ENCODE measurements around the gene MRPL16. TPM values are rescaled to one million over a fixed set of nuclear protein-coding genes. Genes with fewer than 3 reads are reported as not detected.

MRPL16 gene
- total and polyA plus RNA-seq, 2 experiments from 2014 or later, result 43.6 to 67.4 TPM

GRCh38 chr11:59804061-59804460, 6.5 kb downstream of the MRPL16 start:
- H3K36me3 ChIP-seq (ENCODE audit: low read depth), result peaks cover 24% of the 10 kb centered on the region
- H3K27ac ChIP-seq, result no peak overlapping the region
- no peaks in the 10 kb centered on the region for H3K9me3 ChIP-seq (ENCODE audit: low read depth)
- no peak overlapping the region for H2AFZ ChIP-seq
- peaks cover 12% of the 10 kb centered on the region for H3K79me2 ChIP-seq (ENCODE audit: insufficient read depth)
- no peaks in the 10 kb centered on the region for H4K20me1 ChIP-seq (ENCODE audit: insufficient read depth)
- H3K9ac ChIP-seq, result no peak overlapping the region
- H3K4me3 ChIP-seq, result no peak overlapping the region
- H3K9me2 ChIP-seq (ENCODE audit: insufficient read depth), result no peaks in the 10 kb centered on the region
- peaks cover 13% of the 10 kb centered on the region; the same call in 1 of the 2 replicates for H3F3A ChIP-seq (ENCODE audit: insufficient read depth)
- H3K4me2 ChIP-seq (ENCODE audit: unreplicated experiment), result no peak overlapping the region
- H3K27me3 ChIP-seq (replicated peaks; ENCODE audit: insufficient read depth), result no peaks in the 10 kb centered on the region
- H3K4me1 ChIP-seq (ENCODE audit: insufficient read depth), result no peaks in the 10 kb centered on the region
- in situ Hi-C loops (cut with MboI), result loop anchor here (10.0 kb wide), 1 partner anchor 49 kb away; the partner anchor contains the start of gene STX3
- TF ChIP-seq EZH2phosphoT487 (IDR thresholded peaks at IDR 0.05; ENCODE audit: insufficient read depth, low read depth) (no peak), EZH2 (IDR thresholded peaks at IDR 0.05; ENCODE audit: insufficient read depth, poor library complexity, severe bottlenecking) (no peak)
- WGBS, 2 experiments (ENCODE audit: low coverage in 1 of 2, low lambda C conversion rate in 2 of 2, missing lambda C conversion rate in 2 of 2), result 95 to 97% methylated on average over 2 of the region's 2 CpGs
- DNase-seq, result no peak

DNA sequence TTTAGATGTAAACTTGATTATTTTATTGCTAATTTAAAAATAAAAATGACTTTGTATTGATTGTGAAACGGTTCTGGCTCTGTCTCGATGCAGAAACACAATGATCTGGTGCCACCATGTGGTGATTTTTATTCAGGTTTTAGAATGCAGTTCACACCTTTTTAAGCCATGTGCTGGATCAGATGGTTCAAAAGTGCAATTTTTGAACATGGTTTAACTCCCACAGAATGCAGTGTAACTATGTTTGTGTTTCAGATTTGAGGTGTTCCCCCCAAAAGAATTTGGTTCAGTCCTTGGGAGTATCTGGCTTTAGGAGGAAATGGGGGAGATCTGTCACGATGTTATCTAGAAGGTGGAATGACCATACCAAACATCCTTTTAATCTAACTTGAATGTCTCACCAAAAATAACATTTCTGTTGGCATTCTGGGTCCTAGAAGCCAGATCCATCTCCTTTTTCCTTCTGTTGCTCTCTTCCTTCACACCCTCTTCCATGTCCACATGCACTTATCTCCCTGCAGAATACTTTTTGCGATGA, 7.9 kb downstream of the MRPL16 start:
- Histone ChIP-seq H3F3A (ENCODE audit: insufficient read depth) (peaks cover 13% of the 10 kb centered on the region; the same call in 1 of the 2 replicates), H3K4me1 (ENCODE audit: insufficient read depth) (no peaks in the 10 kb centered on the region), H3K9me3 (ENCODE audit: low read depth) (no peaks in the 10 kb centered on the region), H3K4me3 (no peak overlapping the region), H3K9me2 (ENCODE audit: insufficient read depth) (no peaks in the 10 kb centered on the region), H3K27ac (no peak overlapping the region), H3K4me2 (ENCODE audit: unreplicated experiment) (no peak overlapping the region), H3K27me3 (replicated peaks; ENCODE audit: insufficient read depth) (no peaks in the 10 kb centered on the region), H3K36me3 (ENCODE audit: low read depth) (peaks cover 12% of the 10 kb centered on the region), H3K9ac (no peak overlapping the region), H3K79me2 (ENCODE audit: insufficient read depth) (no peaks in the 10 kb centered on the region), H2AFZ (no peak overlapping the region), H4K20me1 (ENCODE audit: insufficient read depth) (no peaks in the 10 kb centered on the region)
- in situ Hi-C loops (cut with MboI), result loop anchor here (10.0 kb wide), 1 partner anchor 48 kb away; the partner anchor contains the start of gene STX3
- WGBS, 2 experiments (ENCODE audit: low coverage in 1 of 2, low lambda C conversion rate in 2 of 2, missing lambda C conversion rate in 2 of 2), result 51% methylated on average over 4 of the region's 4 CpGs
- DNase-seq, result peak; percentile 75
- no peak for TF ChIP-seq EZH2 (IDR thresholded peaks at IDR 0.05; ENCODE audit: insufficient read depth, poor library complexity, severe bottlenecking)
- TF ChIP-seq EZH2phosphoT487 (IDR thresholded peaks at IDR 0.05; ENCODE audit: insufficient read depth, low read depth), result no peak

DNA sequence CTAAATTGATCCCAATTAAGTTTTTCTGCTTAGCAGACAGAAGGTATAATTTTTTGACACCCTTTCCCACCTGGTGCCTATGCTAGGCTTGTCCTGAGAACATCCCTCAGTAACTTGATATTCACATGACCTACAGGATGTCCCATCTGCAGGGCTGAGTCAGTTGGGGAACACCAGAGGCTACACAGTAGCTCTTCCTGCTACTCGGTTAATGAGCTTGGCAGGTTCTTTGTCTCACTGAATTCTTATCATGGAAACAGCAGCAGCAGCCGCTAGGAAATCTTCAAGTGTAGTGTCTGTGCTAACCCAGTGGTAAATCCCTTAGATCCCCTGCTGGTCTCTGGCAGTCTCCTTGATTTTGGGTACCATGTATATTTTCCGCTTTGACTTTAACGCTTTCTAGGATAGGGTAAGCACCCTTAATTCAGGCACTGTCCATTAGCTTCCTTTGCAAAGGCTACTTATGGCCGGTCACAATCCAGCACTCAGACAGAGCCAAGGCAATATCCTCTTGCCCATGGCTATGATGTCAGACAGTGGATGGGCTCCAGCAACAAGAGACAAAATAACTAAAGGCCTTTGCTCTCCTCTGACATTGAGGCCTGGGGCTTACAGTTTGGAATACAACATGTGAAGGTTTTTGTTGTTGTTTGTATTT, 8.5 kb downstream of the MRPL16 start:
- Histone ChIP-seq H3K36me3 (ENCODE audit: low read depth) (0 out of 2 replicates have a peak, but pooled peaks cover 9% of the 10 kb centered on the region), H4K20me1 (ENCODE audit: insufficient read depth) (no peaks in the 10 kb centered on the region), H3K9ac (no peak overlapping the region), H3K4me2 (ENCODE audit: unreplicated experiment) (no peak overlapping the region), H3K4me1 (ENCODE audit: insufficient read depth) (no peaks in the 10 kb centered on the region), H3K79me2 (ENCODE audit: insufficient read depth) (no peaks in the 10 kb centered on the region), H3K27ac (no peak overlapping the region), H2AFZ (no peak overlapping the region), H3F3A (ENCODE audit: insufficient read depth) (peaks cover 13% of the 10 kb centered on the region; the same call in 1 of the 2 replicates), H3K4me3 (no peak overlapping the region), H3K9me2 (ENCODE audit: insufficient read depth) (no peaks in the 10 kb centered on the region), H3K9me3 (ENCODE audit: low read depth) (no peaks in the 10 kb centered on the region), H3K27me3 (replicated peaks; ENCODE audit: insufficient read depth) (no peaks in the 10 kb centered on the region)
- 55 to 65% methylated on average over 5 of the region's 5 CpGs for WGBS, 2 experiments (ENCODE audit: low coverage in 1 of 2, low lambda C conversion rate in 2 of 2, missing lambda C conversion rate in 2 of 2)
- in situ Hi-C loops (cut with MboI), result loop anchor here (10.0 kb wide), 1 partner anchor 47 kb away; the partner anchor contains the start of gene STX3
- TF ChIP-seq EZH2 (IDR thresholded peaks at IDR 0.05; ENCODE audit: insufficient read depth, poor library complexity, severe bottlenecking) (no peak), EZH2phosphoT487 (IDR thresholded peaks at IDR 0.05; ENCODE audit: insufficient read depth, low read depth) (no peak)
- peak; percentile 62 for DNase-seq

DNA sequence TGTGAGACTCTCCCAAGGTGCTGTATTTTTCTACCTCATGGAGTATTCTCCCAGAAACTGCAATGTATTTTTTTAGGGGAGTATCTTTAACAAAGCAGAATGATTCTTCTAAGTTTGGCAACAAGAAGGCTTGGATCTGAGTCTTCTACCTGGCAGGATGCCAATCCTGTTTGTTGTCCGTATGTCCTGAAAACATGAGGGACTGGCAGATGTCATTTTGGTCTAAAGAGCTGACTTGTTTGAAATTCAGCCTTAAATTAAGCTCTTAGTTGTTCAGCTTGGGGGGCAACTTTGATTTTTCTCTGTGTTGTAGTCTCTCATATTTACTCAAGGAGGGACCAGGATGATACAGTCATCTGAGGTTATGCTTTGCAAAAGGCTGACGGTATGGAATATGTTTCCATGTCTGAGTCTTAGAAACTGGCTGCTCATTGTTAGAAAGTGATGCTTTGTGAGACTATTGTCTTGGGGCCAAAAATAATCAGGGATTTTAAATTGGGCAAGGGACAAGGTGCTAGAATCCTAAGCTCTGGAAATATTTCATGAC, 9.3 kb downstream of the MRPL16 start:
- H3K4me3 ChIP-seq, result no peak overlapping the region
- H2AFZ ChIP-seq, result no peak overlapping the region
- no peaks in the 10 kb centered on the region for H3K27me3 ChIP-seq (replicated peaks; ENCODE audit: insufficient read depth)
- no peak overlapping the region for H3K27ac ChIP-seq
- H3K9ac ChIP-seq, result no peak overlapping the region
- H3K4me2 ChIP-seq (ENCODE audit: unreplicated experiment), result no peak overlapping the region
- H3K79me2 ChIP-seq (ENCODE audit: insufficient read depth), result no peaks in the 10 kb centered on the region
- no peaks in the 10 kb centered on the region for H3K4me1 ChIP-seq (ENCODE audit: insufficient read depth)
- WGBS, 2 experiments (ENCODE audit: low coverage in 1 of 2, low lambda C conversion rate in 2 of 2, missing lambda C conversion rate in 2 of 2), result 62 to 67% methylated on average over 2 of the region's 2 CpGs
- TF ChIP-seq EZH2 (IDR thresholded peaks at IDR 0.05; ENCODE audit: insufficient read depth, poor library complexity, severe bottlenecking), result no peak
- H4K20me1 ChIP-seq (ENCODE audit: insufficient read depth), result no peaks in the 10 kb centered on the region
- no peak for DNase-seq
- H3K36me3 ChIP-seq (ENCODE audit: low read depth), result 0 out of 2 replicates have a peak, but pooled peaks cover 2% of the 10 kb centered on the region
- no peaks in the 10 kb centered on the region for H3K9me2 ChIP-seq (ENCODE audit: insufficient read depth)
- in situ Hi-C loops (cut with MboI), result loop anchor here (10.0 kb wide), 1 partner anchor 46 kb away; the partner anchor contains the start of gene STX3
- H3K9me3 ChIP-seq (ENCODE audit: low read depth), result no peaks in the 10 kb centered on the region
- H3F3A ChIP-seq (ENCODE audit: insufficient read depth), result peaks cover 13% of the 10 kb centered on the region; the same call in 1 of the 2 replicates
